Mesodermal cell (in vitro differentiated cells): Measurements from ENCODE around the gene AKAP1.

Source experiments
- H3K27ac ChIP-seq: 2 replicates; pipeline ENCODE4 v1.7.0; 2013; ENCODE audit warnings: mild to moderate bottlenecking, low read depth, low read length, moderate library complexity; ENCODE audit not compliant: severe bottlenecking
- H3K36me3 ChIP-seq: 2 replicates; pipeline ENCODE4 v1.7.1; 2013; ENCODE audit warnings: mild to moderate bottlenecking, low read length, moderate library complexity; ENCODE audit not compliant: control insufficient read depth, insufficient read depth
- H3K4me1 ChIP-seq: one replicate; pipeline ENCODE4 v1.7.1; 2013; ENCODE audit warnings: mild to moderate bottlenecking, low read length; ENCODE audit not compliant: insufficient read depth, control insufficient read depth, poor library complexity, severe bottlenecking
- H3K4me3 ChIP-seq: 2 replicates; pipeline ENCODE4 v1.7.0; 2013; ENCODE audit warnings: low read length, control low read depth, mild to moderate bottlenecking; ENCODE audit not compliant: insufficient read depth, poor library complexity, severe bottlenecking; ENCODE audit errors: extremely low read depth
- H3K9me3 ChIP-seq: 2 replicates; pipeline ENCODE4 v1.7.1; 2013; ENCODE audit warnings: mild to moderate bottlenecking, low read length, moderate library complexity; ENCODE audit not compliant: control insufficient read depth
- WGBS, 2 experiments: methylation state at CpG; one replicate each; pipeline ENCODE4 v1.1.5; 2013; ENCODE audit warnings: missing lambda C conversion rate in 2 of 2; ENCODE audit not compliant: insufficient coverage in 2 of 2; 5-methylcytosine and 5-hydroxymethylcytosine counted together

The AKAP1 gene

DNA sequence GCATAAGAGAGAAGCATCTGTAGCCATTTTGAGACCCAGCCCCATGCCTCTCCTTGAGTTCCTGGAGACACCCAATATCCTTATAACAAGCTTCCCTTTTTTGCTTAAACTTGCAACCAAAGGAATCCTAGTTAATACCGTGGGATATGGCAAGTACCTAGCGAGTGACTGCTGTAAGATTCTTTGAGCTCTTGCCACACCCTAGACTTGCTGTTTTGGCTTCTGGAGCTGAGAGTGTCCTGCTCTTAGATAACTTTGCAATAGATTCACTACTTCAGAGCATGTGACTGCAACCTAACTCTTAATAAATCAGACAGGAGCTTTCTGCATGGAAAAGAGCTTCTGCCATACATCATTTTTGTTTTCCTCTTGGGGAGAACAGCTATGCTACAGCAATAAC, 58.3 kb downstream of the AKAP1 start:
- H3K4me1 ChIP-seq, result no peaks in the 10 kb centered on the region
- H3K9me3 ChIP-seq, result no peaks in the 10 kb centered on the region
- 96 to 100% methylated on average over 2 of the region's 2 CpGs for WGBS, 2 experiments
- no peak overlapping the region for H3K4me3 ChIP-seq
- no peak overlapping the region for H3K27ac ChIP-seq
- no peaks in the 10 kb centered on the region for H3K36me3 ChIP-seq

DNA sequence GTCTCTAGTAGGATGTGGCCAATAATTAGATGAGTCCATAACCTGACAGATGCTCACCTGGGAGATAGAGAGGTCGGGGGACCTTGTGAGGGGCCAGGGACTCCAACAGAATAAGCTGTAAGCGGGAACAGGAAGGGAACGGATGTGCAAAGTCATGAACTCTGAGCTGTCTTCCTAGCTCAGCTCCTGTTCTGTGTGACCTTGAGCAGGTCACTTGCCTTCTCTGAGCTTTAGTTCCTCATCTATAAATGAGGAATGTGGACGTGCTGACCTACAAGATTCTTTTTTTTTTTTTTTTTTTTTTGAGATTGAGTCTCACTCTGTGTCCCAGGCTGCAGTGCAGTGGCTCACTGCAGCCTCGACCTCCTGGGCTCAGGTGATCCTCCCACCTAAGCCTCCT, 58.9 kb downstream of the AKAP1 start:
- Histone ChIP-seq H3K4me1 (no peaks in the 10 kb centered on the region), H3K27ac (no peak overlapping the region), H3K36me3 (no peaks in the 10 kb centered on the region), H3K9me3 (peaks cover 5% of the 10 kb centered on the region), H3K4me3 (no peak overlapping the region)
- WGBS, 2 experiments, result 93 to 95% methylated on average over 4 to 5 of the region's 5 CpGs

- H3K4me3 ChIP-seq, result no peak overlapping the region
- no peaks in the 10 kb centered on the region for H3K4me1 ChIP-seq
- 60 to 79% methylated on average over 2 to 3 of the region's 7 CpGs for whole genome bisulfite sequencing, 2 experiments
- peaks cover 8% of the 10 kb centered on the region for H3K9me3 ChIP-seq
- no peaks in the 10 kb centered on the region for H3K36me3 ChIP-seq
- no peak overlapping the region for H3K27ac ChIP-seq
These were observed 59.5 kb downstream of the AKAP1 start for GRCh38 chr17:57144567-57144966.

GRCh38 chr17:57145347-57145746, 60.3 kb downstream of the AKAP1 start:
- WGBS, 2 experiments, result 94 to 100% methylated on average over 3 to 4 of the region's 5 CpGs
- no peak overlapping the region for H3K4me3 ChIP-seq
- H3K4me1 ChIP-seq, result no peaks in the 10 kb centered on the region
- H3K36me3 ChIP-seq, result no peaks in the 10 kb centered on the region
- no peak overlapping the region for H3K27ac ChIP-seq
- H3K9me3 ChIP-seq, result peaks cover 8% of the 10 kb centered on the region

DNA sequence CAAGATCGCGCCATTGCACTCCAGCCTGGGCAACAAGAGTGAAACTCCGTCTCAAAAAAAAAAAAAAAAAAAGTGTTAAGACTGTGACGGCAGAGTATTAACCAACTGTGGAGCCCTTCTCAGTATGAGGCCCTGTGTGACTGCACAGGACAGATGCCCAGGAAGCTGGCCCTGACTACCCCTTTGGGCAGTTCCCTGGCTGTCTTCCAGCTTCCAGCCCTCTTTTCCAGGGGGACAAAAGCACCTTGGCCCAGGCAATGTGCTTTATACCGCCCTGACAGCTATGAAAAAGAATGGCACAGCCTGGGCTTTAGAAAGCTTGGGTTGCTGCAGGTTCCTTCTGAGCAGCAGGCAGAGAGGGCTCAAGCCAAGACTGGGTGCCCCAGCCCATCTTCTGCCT, 61.2 kb downstream of the AKAP1 start:
- no peaks in the 10 kb centered on the region for H3K4me1 ChIP-seq
- no peak overlapping the region for H3K27ac ChIP-seq
- no peak overlapping the region for H3K4me3 ChIP-seq
- no peaks in the 10 kb centered on the region for H3K36me3 ChIP-seq
- H3K9me3 ChIP-seq, result peaks cover 8% of the 10 kb centered on the region
- WGBS, 2 experiments, result 92 to 93% methylated on average over 5 of the region's 5 CpGs

DNA sequence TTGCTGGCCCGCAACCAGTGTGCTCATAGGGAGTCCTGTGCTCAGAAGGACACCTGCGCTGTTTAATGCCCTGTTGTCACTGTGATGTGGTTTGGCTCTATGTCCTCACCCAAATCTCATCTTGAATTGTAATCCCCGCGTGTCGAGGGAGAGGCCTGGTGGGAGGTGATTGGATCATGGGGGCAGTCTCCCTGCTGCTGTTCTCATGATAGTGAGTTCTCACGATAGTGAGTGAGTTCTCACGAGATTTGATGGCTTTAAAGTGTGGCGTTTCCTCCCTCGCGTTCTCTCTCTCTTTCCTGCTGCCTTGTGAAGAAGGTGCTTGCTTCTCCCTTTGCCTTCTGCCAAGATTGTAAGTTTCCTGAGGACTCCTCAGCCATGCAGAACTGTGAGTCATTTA, 66.8 kb downstream of the AKAP1 start:
- Histone ChIP-seq H3K4me1 (no peaks in the 10 kb centered on the region), H3K36me3 (no peaks in the 10 kb centered on the region), H3K4me3 (no peak overlapping the region), H3K9me3 (peaks cover 8% of the 10 kb centered on the region), H3K27ac (no peak overlapping the region)
- 84 to 95% methylated on average over 6 to 8 of the region's 10 CpGs for WGBS, 2 experiments

GRCh38 chr17:57152967-57153528, 68.0 kb downstream of the AKAP1 start:
- Histone ChIP-seq H3K36me3 (no peaks in the 10 kb centered on the region), H3K4me1 (peaks cover under 1% of the 10 kb centered on the region), H3K4me3 (no peak overlapping the region), H3K9me3 (peaks cover 8% of the 10 kb centered on the region), H3K27ac (no peak overlapping the region)
- WGBS, 2 experiments, result 86 to 92% methylated on average over 5 to 7 of the region's 7 CpGs

GRCh38 chr17:57154921-57155320, 69.9 kb downstream of the AKAP1 start:
- Histone ChIP-seq H3K4me3 (no peak overlapping the region), H3K27ac (no peak overlapping the region), H3K9me3 (no peaks in the 10 kb centered on the region), H3K36me3 (no peaks in the 10 kb centered on the region), H3K4me1 (peaks cover 3% of the 10 kb centered on the region)
- 81 to 91% methylated on average over 2 of the region's 2 CpGs for WGBS, 2 experiments

DNA sequence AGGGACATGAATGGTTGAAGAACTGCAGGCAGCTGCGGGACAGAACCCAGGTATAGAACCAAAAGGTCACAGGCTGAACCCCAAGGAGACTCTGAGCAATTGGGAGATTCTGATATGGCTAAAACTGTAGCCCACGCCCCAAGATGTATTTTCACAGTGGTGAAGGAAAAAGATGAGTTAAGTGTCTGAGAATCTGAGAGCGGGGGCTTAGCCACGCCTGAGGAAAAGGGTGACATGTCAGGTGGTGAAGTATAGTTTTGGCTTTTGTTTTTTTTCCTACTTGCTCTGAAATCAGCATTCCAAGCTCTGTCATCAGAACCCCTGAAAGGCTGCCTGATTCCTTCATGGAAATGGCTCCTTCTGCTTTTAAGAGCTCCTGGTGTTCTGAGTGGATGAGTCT, 73.3 kb downstream of the AKAP1 start:
- WGBS, 2 experiments, result 90 to 96% methylated on average over 4 of the region's 4 CpGs
- no peaks in the 10 kb centered on the region for H3K9me3 ChIP-seq
- no peak overlapping the region for H3K27ac ChIP-seq
- no peak overlapping the region for H3K4me3 ChIP-seq
- H3K4me1 ChIP-seq, result peaks cover 3% of the 10 kb centered on the region
- no peaks in the 10 kb centered on the region for H3K36me3 ChIP-seq

- H3K9me3 ChIP-seq, result no peaks in the 10 kb centered on the region
- WGBS, 2 experiments, result 100% methylated on average over 1 of the region's 1 CpG
These were observed 73.7 kb downstream of the AKAP1 start for GRCh38 chr17:57158795-57159194.

DNA sequence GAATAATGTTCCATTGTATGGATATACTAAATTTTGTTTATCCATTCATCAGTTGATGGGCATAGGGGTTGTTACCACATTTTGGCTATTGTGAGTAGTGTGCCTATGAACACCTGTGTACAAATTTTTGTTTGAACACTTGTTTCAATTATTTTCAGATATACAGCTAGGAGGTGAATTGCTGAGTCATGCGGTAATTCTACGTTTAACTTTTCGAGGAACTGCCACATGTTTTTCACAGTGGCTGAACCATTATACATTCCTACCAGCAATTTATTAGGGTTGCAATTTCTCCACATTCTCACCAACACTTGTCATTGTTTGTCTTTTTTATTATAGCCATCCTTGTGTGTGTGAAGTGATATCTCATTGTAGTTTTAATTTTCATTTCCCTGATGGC, 75.6 kb downstream of the AKAP1 start:
- no peaks in the 10 kb centered on the region for H3K36me3 ChIP-seq
- 92 to 100% methylated on average over 2 to 3 of the region's 3 CpGs for WGBS, 2 experiments
- H3K9me3 ChIP-seq, result no peaks in the 10 kb centered on the region
- no peak overlapping the region for H3K27ac ChIP-seq
- H3K4me1 ChIP-seq, result peaks cover 3% of the 10 kb centered on the region
- H3K4me3 ChIP-seq, result no peak overlapping the region

More at GRCh38 chr17:57158795-57159194, 73.7 kb downstream of the AKAP1 start:
- no peaks in the 10 kb centered on the region for H3K36me3 ChIP-seq
- H3K4me3 ChIP-seq, result no peak overlapping the region
- peaks cover 3% of the 10 kb centered on the region for H3K4me1 ChIP-seq
- no peak overlapping the region for H3K27ac ChIP-seq
